A549 (cell line): ENCODE results near the gene IDH3B. TPM values are rescaled to one million over a fixed set of nuclear protein-coding genes. Genes with fewer than 3 reads are reported as not detected.

Experiments used
- ATAC-seq, 2 experiments: fragments of 200-7000 bp in 1 of 2; fragments of >200 bp in 1 of 2; cut with Nextera tagmentation in 1 of 2; cut with Tn5 transposase in 1 of 2; 3 replicates each; pipeline versions ENCODE4 v1.8.0 to v1.9.1; 2018 to 2020; ENCODE audit warnings: mild to moderate bottlenecking in 1 of 2, moderate library complexity in 1 of 2
- CTCF ChIA-PET: fragments of 300-600 bp; sonication (Branson Sonifier 250); formaldehyde crosslinking; extraction: SDS; loops from one replicate; lab custom pipeline; 2021; ENCODE audit warnings: antibody characterized with exemption, inconsistent platforms; lab: Yijun Ruan, JAX
- POLR2A ChIA-PET: fragments of 350-600 bp; formaldehyde crosslinking; extraction: SDS; loops from one replicate; lab custom pipeline; 2021; ENCODE audit warnings: antibody characterized with exemption, inconsistent platforms; lab: Yijun Ruan, JAX
- DNase-seq, 2 experiments: peaks; one replicate each; pipeline versions ENCODE4 v3.0.0 to v3.0.0-alpha.2; 2011 to 2016; ENCODE audit warnings: low read depth in 1 of 2, low spot score in 1 of 2
- FAIRE-seq: peaks from 2 replicates; lab custom pipeline; 2011; peaks lifted over from hg19 to GRCh38; lab: Jason Lieb, UNC
- H3K27ac ChIP-seq, 2 experiments: fragments of >200 bp; sonication (Bioruptor Twin); formaldehyde crosslinking; 3 replicates each; pipeline ENCODE4 v1.5.1; 2016 to 2017
- H3K4me1 ChIP-seq: fragments of >200 bp; sonication (Bioruptor Twin); formaldehyde crosslinking; 3 replicates; pipeline ENCODE4 v1.6.1; 2016
- H3K4me2 ChIP-seq: fragments of >200 bp; sonication (Bioruptor Twin); formaldehyde crosslinking; 3 replicates; pipeline ENCODE4 v1.6.1; 2016
- H3K4me3 ChIP-seq: fragments of >200 bp; sonication (Bioruptor Twin); formaldehyde crosslinking; 3 replicates; pipeline ENCODE4 v1.5.1; 2016
- H3K9me3 ChIP-seq: fragments of >200 bp; sonication (Bioruptor Twin); formaldehyde crosslinking; 3 replicates; pipeline ENCODE4 v1.6.1; 2016
- BHLHE40 ChIP-seq: IDR thresholded peaks from 2 replicates; pipeline ENCODE4 v1.6.1; 2012; ENCODE audit warnings: low read depth, low read length, inconsistent platforms
- CBX8 ChIP-seq: fragments of 200-600 bp; sonication (generic); IDR thresholded peaks from 2 replicates; pipeline ENCODE4 v1.6.1; 2016
- CEBPB ChIP-seq, 2 experiments: fragments of >200 bp in 1 of 2; sonication (Bioruptor Twin) in 1 of 2; formaldehyde crosslinking in 1 of 2; IDR thresholded peaks; 2 replicates each; pipeline ENCODE4 v1.6.1; 2012 to 2016
- CHD4 ChIP-seq: fragments of 200-600 bp; sonication (generic); IDR thresholded peaks from 2 replicates; pipeline ENCODE4 v1.6.1; 2016; ENCODE audit warnings: antibody characterized with exemption, mild to moderate bottlenecking, borderline replicate concordance
- EHMT2 ChIP-seq: fragments of 200-600 bp; sonication (generic); IDR thresholded peaks from 2 replicates; pipeline ENCODE4 v1.6.1; 2016; ENCODE audit warnings: antibody characterized with exemption, low read depth, mild to moderate bottlenecking, moderate library complexity
- FOSL2 ChIP-seq, 2 experiments: fragments of 450-650 bp in 1 of 2; fragments of >200 bp in 1 of 2; sonication (Bioruptor Twin) in 1 of 2; formaldehyde crosslinking; IDR thresholded peaks; 2 replicates each; pipeline versions ENCODE4 v1.5.0 to v1.6.1; 2016 to 2020; ENCODE audit warnings: mild to moderate bottlenecking in 1 of 2, moderate library complexity in 1 of 2
- FOXS1 ChIP-seq: fragments of 250-450 bp; sonication (Bioruptor Pico); IDR thresholded peaks from 2 replicates; pipeline ENCODE4 v1.5.0; 2020; ENCODE audit warnings: mild to moderate bottlenecking, moderate library complexity
- GATA3 ChIP-seq: IDR thresholded peaks from 2 replicates; pipeline ENCODE4 v1.6.1; 2012; ENCODE audit warnings: borderline replicate concordance
- HDAC2 ChIP-seq: fragments of 200-600 bp; sonication (generic); IDR thresholded peaks from 2 replicates; pipeline ENCODE4 v1.6.1; 2016
- HEYL ChIP-seq: fragments of 250-450 bp; sonication (Bioruptor Pico); IDR thresholded peaks from 2 replicates; pipeline ENCODE4 v1.8.0; 2021; ENCODE audit warnings: mild to moderate bottlenecking, moderate library complexity
- JUNB ChIP-seq: fragments of >200 bp; sonication (Bioruptor Twin); formaldehyde crosslinking; IDR thresholded peaks from 2 replicates; pipeline ENCODE4 v1.6.1; 2016
- KDM1A ChIP-seq: fragments of 200-600 bp; sonication (generic); IDR thresholded peaks from 2 replicates; pipeline ENCODE4 v1.6.1; 2016; ENCODE audit warnings: low read depth, mild to moderate bottlenecking
- MAFK ChIP-seq: fragments of 450-650 bp; IDR thresholded peaks from 2 replicates; pipeline ENCODE4 v1.6.1; 2014; ENCODE audit not compliant: partially characterized antibody
- MAZ ChIP-seq: fragments of 150-350 bp; IDR thresholded peaks from 2 replicates; pipeline ENCODE4 v1.6.1; 2014; ENCODE audit warnings: antibody characterized with exemption, low read depth, low read length, borderline replicate concordance
- NFE2L2 ChIP-seq: fragments of 150-350 bp; conservative IDR thresholded peaks from 2 replicates; pipeline ENCODE4 v1.6.1; 2014; ENCODE audit warnings: low read length
- PHF8 ChIP-seq: fragments of 200-600 bp; sonication (generic); IDR thresholded peaks from 2 replicates; pipeline ENCODE4 v1.6.1; 2016; ENCODE audit warnings: low read depth, mild to moderate bottlenecking, antibody characterized with exemption, moderate library complexity, borderline replicate concordance
- POLR2A ChIP-seq: IDR thresholded peaks from 2 replicates; pipeline ENCODE4 v1.6.1; 2012; ENCODE audit warnings: mild to moderate bottlenecking, low read length
- RARB ChIP-seq: fragments of 250-450 bp; sonication (Bioruptor Pico); IDR thresholded peaks from 2 replicates; pipeline ENCODE4 v1.8.0; 2021; ENCODE audit warnings: mild to moderate bottlenecking, moderate library complexity
- RCOR1 ChIP-seq: fragments of 150-350 bp; IDR thresholded peaks from 2 replicates; pipeline ENCODE4 v1.6.1; 2014; ENCODE audit warnings: antibody characterized with exemption, low read length, low read depth
- RFX5 ChIP-seq: fragments of 450-650 bp; IDR thresholded peaks from 2 replicates; pipeline ENCODE4 v1.7.1; 2014; ENCODE audit warnings: antibody characterized with exemption, mild to moderate bottlenecking, moderate library complexity
- SMC3 ChIP-seq: fragments of >200 bp; sonication (Bioruptor Twin); formaldehyde crosslinking; IDR thresholded peaks from 3 replicates; pipeline ENCODE4 v1.6.1; 2018; ENCODE audit warnings: inconsistent platforms
- TFCP2L1 ChIP-seq: fragments of 250-450 bp; sonication (Bioruptor Pico); IDR thresholded peaks from 2 replicates; pipeline ENCODE4 v1.5.0; 2021; ENCODE audit warnings: mild to moderate bottlenecking
- TP53 ChIP-seq: fragments of 250-450 bp; sonication (Bioruptor Pico); IDR thresholded peaks from 2 replicates; pipeline ENCODE4 v1.5.0; 2021; ENCODE audit warnings: mild to moderate bottlenecking, moderate library complexity
- ZC3H11A ChIP-seq: fragments of 450-650 bp; IDR thresholded peaks from 2 replicates; pipeline ENCODE4 v1.6.1; 2014; ENCODE audit warnings: antibody characterized with exemption, mild to moderate bottlenecking
- ZFP36 ChIP-seq: fragments of 450-650 bp; IDR thresholded peaks from 2 replicates; pipeline ENCODE4 v1.6.1; 2014; ENCODE audit warnings: borderline replicate concordance; ENCODE audit not compliant: partially characterized antibody
- ZNF302 ChIP-seq: fragments of 250-450 bp; sonication (Bioruptor Pico); IDR thresholded peaks from 2 replicates; pipeline ENCODE4 v1.9.0; 2021; ENCODE audit warnings: inconsistent platforms, mild to moderate bottlenecking, moderate library complexity
- ZSCAN20 ChIP-seq: fragments of 250-450 bp; sonication (Bioruptor Pico); IDR thresholded peaks from 2 replicates; pipeline ENCODE4 v1.8.0; 2022; ENCODE audit warnings: mild to moderate bottlenecking, moderate library complexity
- WGBS: methylation state at CpG from one replicate; pipeline ENCODE4 v1.1.6; 2017; ENCODE audit errors: missing lambda C conversion rate; 5-methylcytosine and 5-hydroxymethylcytosine counted together
- polyA plus RNA-seq, 4 experiments: library from polyadenylated mRNA; depleted of rRNA in 3 of 4; stranded (reverse); fragments of >200 nt; fragmentation: RNase III in 1 of 4; extraction: RNeasy Plus Mini Kit Qiagen cat#74134 plus additional on column Dnase treatment in 1 of 4; gene quantifications; 2 replicates in 3 of 4; 3 replicates in 1 of 4; pipeline ENCODE4 v1.2.3, GENCODE V29; 2011 to 2017
- TF ChIP-seq, protein P1 (sequence below): fragments of 200-600 bp; sonication (generic); IDR thresholded peaks from 2 replicates; pipeline ENCODE4 v1.6.1; 2016; ENCODE audit warnings: antibody characterized with exemption, mild to moderate bottlenecking, moderate library complexity
- TF ChIP-seq, protein P2 (sequence below): fragments of 250-450 bp; sonication (Bioruptor Pico); IDR thresholded peaks from 2 replicates; pipeline ENCODE4 v1.5.0; 2021; ENCODE audit warnings: mild to moderate bottlenecking, moderate library complexity, borderline replicate concordance
- TF ChIP-seq, protein P3 (sequence below): IDR thresholded peaks from 2 replicates; pipeline ENCODE4 v1.6.1; 2012
- TF ChIP-seq, protein P4 (sequence below): fragments of 450-650 bp; IDR thresholded peaks from 2 replicates; pipeline ENCODE4 v1.6.1; 2014; ENCODE audit warnings: antibody characterized with exemption
- TF ChIP-seq, protein P5 (sequence below): fragments of >200 bp; sonication (Bioruptor Twin); formaldehyde crosslinking; IDR thresholded peaks from 3 replicates; pipeline ENCODE4 v1.6.1; 2016

Gene IDH3B
- polyA plus RNA-seq, 2 of the 4 experiments (the other 2 are of a cell fraction): 154 to 200 TPM

DNA sequence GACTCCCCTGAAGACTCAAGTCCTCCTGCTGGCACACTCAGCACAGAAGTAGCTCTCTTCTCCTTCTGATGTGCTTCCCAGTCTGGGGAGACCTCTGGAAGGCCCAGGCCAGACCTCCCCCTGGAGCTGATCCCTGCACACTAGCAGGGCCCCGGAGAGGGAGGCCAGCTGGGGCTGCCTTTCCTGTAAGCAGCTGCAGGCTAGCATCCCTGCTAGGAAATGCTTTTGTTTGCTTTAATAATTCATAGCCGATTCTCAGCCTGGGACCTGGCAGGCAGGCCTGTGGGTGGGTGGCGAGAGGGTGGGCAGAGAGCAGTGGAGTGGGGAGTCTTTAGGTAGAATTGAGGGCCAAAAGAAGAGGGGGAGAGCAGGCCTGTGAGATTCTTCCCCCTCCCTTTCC, 33.8 kb upstream of the IDH3B start:
- CTCF ChIA-PET: interaction anchor here (0.9 to 2.9 kb wide), 2 partner anchors 12 kb away, joined by 3 to 8 read pairs; no protein-coding TSS in a partner anchor
- ATAC-seq: no peak
- Histone ChIP-seq H3K4me1 (peaks cover 5% of the 10 kb centered on the region; the same call in 1 of the 3 replicates), H3K9me3 (no peaks in the 10 kb centered on the region), H3K4me3 (no peak overlapping the region), H3K4me2 (no peak overlapping the region), H3K27ac (no peak overlapping the region)
- POLR2A ChIA-PET: no interaction called here
- FAIRE-seq: no peak
- TF ChIP-seq JUNB (no peak), ZC3H11A (no peak), RCOR1 (no peak), TFCP2L1 (no peak), PHF8 (no peak), KDM1A (no peak), NFE2L2 (no peak), HDAC2 (no peak), FOXS1 (no peak), POLR2A (no peak), RFX5 (no peak), ZFP36 (no peak), CHD4 (no peak), MAFK (no peak)
- TF ChIP-seq, protein P1, sequence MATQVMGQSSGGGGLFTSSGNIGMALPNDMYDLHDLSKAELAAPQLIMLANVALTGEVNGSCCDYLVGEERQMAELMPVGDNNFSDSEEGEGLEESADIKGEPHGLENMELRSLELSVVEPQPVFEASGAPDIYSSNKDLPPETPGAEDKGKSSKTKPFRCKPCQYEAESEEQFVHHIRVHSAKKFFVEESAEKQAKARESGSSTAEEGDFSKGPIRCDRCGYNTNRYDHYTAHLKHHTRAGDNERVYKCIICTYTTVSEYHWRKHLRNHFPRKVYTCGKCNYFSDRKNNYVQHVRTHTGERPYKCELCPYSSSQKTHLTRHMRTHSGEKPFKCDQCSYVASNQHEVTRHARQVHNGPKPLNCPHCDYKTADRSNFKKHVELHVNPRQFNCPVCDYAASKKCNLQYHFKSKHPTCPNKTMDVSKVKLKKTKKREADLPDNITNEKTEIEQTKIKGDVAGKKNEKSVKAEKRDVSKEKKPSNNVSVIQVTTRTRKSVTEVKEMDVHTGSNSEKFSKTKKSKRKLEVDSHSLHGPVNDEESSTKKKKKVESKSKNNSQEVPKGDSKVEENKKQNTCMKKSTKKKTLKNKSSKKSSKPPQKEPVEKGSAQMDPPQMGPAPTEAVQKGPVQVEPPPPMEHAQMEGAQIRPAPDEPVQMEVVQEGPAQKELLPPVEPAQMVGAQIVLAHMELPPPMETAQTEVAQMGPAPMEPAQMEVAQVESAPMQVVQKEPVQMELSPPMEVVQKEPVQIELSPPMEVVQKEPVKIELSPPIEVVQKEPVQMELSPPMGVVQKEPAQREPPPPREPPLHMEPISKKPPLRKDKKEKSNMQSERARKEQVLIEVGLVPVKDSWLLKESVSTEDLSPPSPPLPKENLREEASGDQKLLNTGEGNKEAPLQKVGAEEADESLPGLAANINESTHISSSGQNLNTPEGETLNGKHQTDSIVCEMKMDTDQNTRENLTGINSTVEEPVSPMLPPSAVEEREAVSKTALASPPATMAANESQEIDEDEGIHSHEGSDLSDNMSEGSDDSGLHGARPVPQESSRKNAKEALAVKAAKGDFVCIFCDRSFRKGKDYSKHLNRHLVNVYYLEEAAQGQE: no peak
- TF ChIP-seq, protein P2, sequence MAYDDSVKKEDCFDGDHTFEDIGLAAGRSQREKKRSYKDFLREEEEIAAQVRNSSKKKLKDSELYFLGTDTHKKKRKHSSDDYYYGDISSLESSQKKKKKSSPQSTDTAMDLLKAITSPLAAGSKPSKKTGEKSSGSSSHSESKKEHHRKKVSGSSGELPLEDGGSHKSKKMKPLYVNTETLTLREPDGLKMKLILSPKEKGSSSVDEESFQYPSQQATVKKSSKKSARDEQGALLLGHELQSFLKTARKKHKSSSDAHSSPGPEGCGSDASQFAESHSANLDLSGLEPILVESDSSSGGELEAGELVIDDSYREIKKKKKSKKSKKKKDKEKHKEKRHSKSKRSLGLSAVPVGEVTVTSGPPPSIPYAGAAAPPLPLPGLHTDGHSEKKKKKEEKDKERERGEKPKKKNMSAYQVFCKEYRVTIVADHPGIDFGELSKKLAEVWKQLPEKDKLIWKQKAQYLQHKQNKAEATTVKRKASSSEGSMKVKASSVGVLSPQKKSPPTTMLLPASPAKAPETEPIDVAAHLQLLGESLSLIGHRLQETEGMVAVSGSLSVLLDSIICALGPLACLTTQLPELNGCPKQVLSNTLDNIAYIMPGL (CRISPR knock-in tag): no peak
- TF ChIP-seq, protein P3, sequence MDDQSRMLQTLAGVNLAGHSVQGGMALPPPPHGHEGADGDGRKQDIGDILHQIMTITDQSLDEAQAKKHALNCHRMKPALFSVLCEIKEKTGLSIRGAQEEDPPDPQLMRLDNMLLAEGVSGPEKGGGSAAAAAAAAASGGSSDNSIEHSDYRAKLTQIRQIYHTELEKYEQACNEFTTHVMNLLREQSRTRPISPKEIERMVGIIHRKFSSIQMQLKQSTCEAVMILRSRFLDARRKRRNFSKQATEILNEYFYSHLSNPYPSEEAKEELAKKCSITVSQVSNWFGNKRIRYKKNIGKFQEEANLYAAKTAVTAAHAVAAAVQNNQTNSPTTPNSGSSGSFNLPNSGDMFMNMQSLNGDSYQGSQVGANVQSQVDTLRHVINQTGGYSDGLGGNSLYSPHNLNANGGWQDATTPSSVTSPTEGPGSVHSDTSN: no peak
- TF ChIP-seq, protein P4, sequence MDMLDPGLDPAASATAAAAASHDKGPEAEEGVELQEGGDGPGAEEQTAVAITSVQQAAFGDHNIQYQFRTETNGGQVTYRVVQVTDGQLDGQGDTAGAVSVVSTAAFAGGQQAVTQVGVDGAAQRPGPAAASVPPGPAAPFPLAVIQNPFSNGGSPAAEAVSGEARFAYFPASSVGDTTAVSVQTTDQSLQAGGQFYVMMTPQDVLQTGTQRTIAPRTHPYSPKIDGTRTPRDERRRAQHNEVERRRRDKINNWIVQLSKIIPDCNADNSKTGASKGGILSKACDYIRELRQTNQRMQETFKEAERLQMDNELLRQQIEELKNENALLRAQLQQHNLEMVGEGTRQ: no peak
- WGBS: 45% methylated on average over 3 of the region's 3 CpGs
- DNase-seq: no peak

DNA sequence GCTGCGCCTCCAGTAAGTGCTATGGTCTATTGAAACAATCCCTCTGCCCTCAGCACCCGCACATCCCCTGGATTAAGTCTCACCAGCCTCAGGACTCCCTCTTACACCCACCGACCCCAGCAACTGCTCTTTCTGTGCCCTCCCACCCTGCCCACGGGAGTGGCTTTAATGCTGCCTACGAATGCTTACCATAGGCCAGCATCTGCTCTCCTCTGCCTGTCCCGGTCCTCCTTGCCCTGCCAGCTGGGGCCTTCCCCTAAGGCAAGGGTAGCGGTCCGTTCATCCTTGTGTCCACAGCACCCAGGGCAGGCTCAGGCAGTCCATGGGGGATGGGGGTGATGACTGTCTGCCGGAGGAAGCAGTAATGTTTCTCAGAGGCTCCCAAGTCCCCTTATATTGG, 32.6 kb upstream of the IDH3B start:
- no peak for ATAC-seq
- Histone ChIP-seq H3K27ac (no peak overlapping the region), H3K9me3 (no peaks in the 10 kb centered on the region), H3K4me2 (no peak overlapping the region), H3K4me3 (no peak overlapping the region), H3K4me1 (peaks cover 8% of the 10 kb centered on the region; the same call in 1 of the 3 replicates)
- CTCF ChIA-PET: interaction anchor here (0.7 to 1.4 kb wide), 3 partner anchors 9 to 58 kb away, joined by 3 to 4 read pairs (median 3); no protein-coding TSS in a partner anchor
- DNase-seq: no peak
- 63% methylated on average over 7 of the region's 9 CpGs for WGBS
- TF ChIP-seq PHF8 (no peak), JUNB (no peak), FOSL2 (IDR thresholded peaks at IDR 0.05) (no peak), FOSL2 (CRISPR knock-in tag; IDR thresholded peaks at IDR 0.05) (no peak), BHLHE40 (no peak), RFX5 (no peak), ZNF302 (CRISPR knock-in tag) (no peak), HEYL (CRISPR knock-in tag) (no peak), NFE2L2 (no peak), POLR2A (no peak), SMC3 (no peak), GATA3 (no peak), RARB (CRISPR knock-in tag) (no peak), TP53 (CRISPR knock-in tag) (no peak), MAFK (no peak), CEBPB (IDR thresholded peaks at IDR 0.05) (no peak), EHMT2 (no peak), CBX8 (no peak), MAZ (no peak), ZSCAN20 (CRISPR knock-in tag) (no peak)
- TF ChIP-seq, protein P5, sequence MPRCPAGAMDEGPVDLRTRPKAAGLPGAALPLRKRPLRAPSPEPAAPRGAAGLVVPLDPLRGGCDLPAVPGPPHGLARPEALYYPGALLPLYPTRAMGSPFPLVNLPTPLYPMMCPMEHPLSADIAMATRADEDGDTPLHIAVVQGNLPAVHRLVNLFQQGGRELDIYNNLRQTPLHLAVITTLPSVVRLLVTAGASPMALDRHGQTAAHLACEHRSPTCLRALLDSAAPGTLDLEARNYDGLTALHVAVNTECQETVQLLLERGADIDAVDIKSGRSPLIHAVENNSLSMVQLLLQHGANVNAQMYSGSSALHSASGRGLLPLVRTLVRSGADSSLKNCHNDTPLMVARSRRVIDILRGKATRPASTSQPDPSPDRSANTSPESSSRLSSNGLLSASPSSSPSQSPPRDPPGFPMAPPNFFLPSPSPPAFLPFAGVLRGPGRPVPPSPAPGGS: no peak
- POLR2A ChIA-PET: no interaction called here
- no peak for FAIRE-seq
